AG04450 (cell line): ENCODE data around the gene SEC31A. TPM values are rescaled to one million over a fixed set of nuclear protein-coding genes. Genes with fewer than 3 reads are reported as not detected.
A peak's percentile ranks its signal among the peaks of the same experiment; 100 is the strongest.

Experiments
- CTCF ChIA-PET: fragments of 300-600, 350-600 bp; formaldehyde crosslinking; extraction: SDS; loops from one replicate; lab custom pipeline; 2022; ENCODE audit warnings: antibody characterized with exemption, inconsistent platforms; lab: Charles Lee
- POLR2A ChIA-PET: fragments of 350-600 bp; formaldehyde crosslinking; extraction: SDS; loops from one replicate; lab custom pipeline; 2021; ENCODE audit warnings: antibody characterized with exemption, inconsistent platforms; lab: Yijun Ruan, JAX
- DNase-seq: peaks from one replicate; pipeline ENCODE4 v3.0.0-alpha.2; 2011; ENCODE audit warnings: low read depth, low spot score
- H3K27ac ChIP-seq: one replicate; pipeline ENCODE4 v1.5.1; 2012; ENCODE audit warnings: low read depth, low read length, control low read depth
- H3K27me3 ChIP-seq: one replicate; pipeline ENCODE4 v1.6.0; 2012; ENCODE audit warnings: low read length; ENCODE audit not compliant: control insufficient read depth, insufficient read depth
- H3K4me3 ChIP-seq: 2 replicates; pipeline ENCODE4 v1.5.1; 2011; ENCODE audit warnings: mild to moderate bottlenecking, low read depth, low read length, control low read depth
- H3K9me3 ChIP-seq: 2 replicates; pipeline ENCODE4 v1.5.1; 2012; ENCODE audit warnings: low read length; ENCODE audit not compliant: control insufficient read depth, insufficient read depth
- CTCF ChIP-seq: IDR thresholded peaks from 2 replicates; pipeline ENCODE4 v1.5.1; 2011; ENCODE audit warnings: low read depth, low read length, control low read depth, inconsistent platforms
- polyA plus RNA-seq: library from polyadenylated mRNA; depleted of rRNA; stranded (reverse); fragments of >200 nt; gene quantifications from 2 replicates; pipeline ENCODE4 v1.2.3, GENCODE V29; 2011; rRNA removed

SEC31A gene
- polyA plus RNA-seq, 1 experiment = 436 TPM

GRCh38 chr4:82775243-82775642 lies 115.7 kb downstream of the SEC31A start:
- no peak overlapping the region for H3K4me3 ChIP-seq

GRCh38 chr4:82774711-82775171 lies 116.2 kb downstream of the SEC31A start:
- peak overlapping the region; percentile 2 for H3K27ac ChIP-seq
- CTCF ChIA-PET = interaction anchor here (0.6 kb wide), 1 partner anchor 36 kb away, joined by 3 read pairs; no protein-coding TSS in a partner anchor
- POLR2A ChIA-PET = no interaction called here

More at GRCh38 chr4:82775243-82775642, 115.7 kb downstream of the SEC31A start:
- CTCF ChIA-PET = interaction anchor here (0.6 kb wide), 1 partner anchor 36 kb away, joined by 3 read pairs; no protein-coding TSS in a partner anchor
- Histone ChIP-seq H3K9me3 (no peaks in the 10 kb centered on the region), H3K27me3 (peaks cover 9% of the 10 kb centered on the region), H3K27ac (peak overlapping the region; percentile 2)
- no peak for DNase-seq
- no peak for TF ChIP-seq CTCF
- POLR2A ChIA-PET = no interaction called here

GRCh38 chr4:82773057-82773456 lies 117.9 kb downstream of the SEC31A start:
- CTCF ChIA-PET = no interaction called here
- Histone ChIP-seq H3K27ac (no peak overlapping the region), H3K4me3 (no peak overlapping the region), H3K9me3 (no peaks in the 10 kb centered on the region), H3K27me3 (peaks cover 9% of the 10 kb centered on the region)
- POLR2A ChIA-PET = no interaction called here
- DNase-seq = no peak
- no peak for TF ChIP-seq CTCF

More at GRCh38 chr4:82774711-82775171, 116.2 kb downstream of the SEC31A start:
- DNase-seq = no peak
- no peak overlapping the region for H3K4me3 ChIP-seq
- H3K9me3 ChIP-seq = no peaks in the 10 kb centered on the region
- TF ChIP-seq CTCF = no peak
- H3K27me3 ChIP-seq = peaks cover 9% of the 10 kb centered on the region

GRCh38 chr4:82770607-82771006 lies 120.3 kb downstream of the SEC31A start:
- Histone ChIP-seq H3K9me3 (peaks cover 5% of the 10 kb centered on the region), H3K4me3 (no peak overlapping the region), H3K27me3 (peaks cover 10% of the 10 kb centered on the region), H3K27ac (no peak overlapping the region)
- ChIA-PET CTCF (no interaction called here), POLR2A (no interaction called here)
- TF ChIP-seq CTCF = no peak
- DNase-seq = no peak

Other genes starting within 250 kb of the SEC31A start
- 11.9 and 13.1 TPM in 2 replicates for gene SCD5, start 92.4 kb downstream of the SEC31A start, polyA plus RNA-seq
- 2.2 and 3.2 TPM in 2 replicates for gene THAP9, start 9.6 kb upstream of the SEC31A start, polyA plus RNA-seq
- gene LIN54, start 119.7 kb upstream of the SEC31A start, polyA plus RNA-seq = 9.6 and 13.9 TPM in 2 replicates
- 59.0 and 78.4 TPM in 2 replicates for gene COPS4, start 144.0 kb upstream of the SEC31A start, polyA plus RNA-seq
- 0.11 and 0.33 TPM in 2 replicates for gene PLAC8, start 223.6 kb upstream of the SEC31A start, polyA plus RNA-seq